GM15510 (cell line): ENCODE measurements around the gene NCK1.

Source experiments
- POLR2A ChIP-seq: IDR thresholded peaks from 3 replicates; pipeline ENCODE4 v1.6.1; 2011; ENCODE audit warnings: borderline replicate concordance; ENCODE audit not compliant: insufficient read length; ENCODE audit errors: extremely low read depth

Gene NCK1

GRCh38 chr3:136898954-136899353, 36.9 kb downstream of the NCK1 start:
- no peak for TF ChIP-seq POLR2A

GRCh38 chr3:136899622-136900158, 37.7 kb downstream of the NCK1 start:
- TF ChIP-seq POLR2A = no peak

GRCh38 chr3:136901391-136901790, 39.4 kb downstream of the NCK1 start:
- TF ChIP-seq POLR2A = no peak

- TF ChIP-seq POLR2A = no peak
Measured at GRCh38 chr3:136903899-136904298, 41.9 kb downstream of the NCK1 start.

- TF ChIP-seq POLR2A = no peak
Measured at GRCh38 chr3:136904746-136905145, 42.7 kb downstream of the NCK1 start.

- TF ChIP-seq POLR2A = no peak
Measured at GRCh38 chr3:136905549-136905948, 43.5 kb downstream of the NCK1 start.

- TF ChIP-seq POLR2A = no peak
Measured at GRCh38 chr3:136906725-136907124, 44.7 kb downstream of the NCK1 start.

- no peak for TF ChIP-seq POLR2A
Measured at GRCh38 chr3:136908297-136908696, 46.3 kb downstream of the NCK1 start.

GRCh38 chr3:136909187-136909586, 47.2 kb downstream of the NCK1 start:
- no peak for TF ChIP-seq POLR2A

GRCh38 chr3:136910697-136911096, 48.7 kb downstream of the NCK1 start:
- no peak for TF ChIP-seq POLR2A

GRCh38 chr3:136913168-136913567, 51.2 kb downstream of the NCK1 start:
- no peak for TF ChIP-seq POLR2A

- TF ChIP-seq POLR2A = no peak
Measured at GRCh38 chr3:136914739-136915138, 52.7 kb downstream of the NCK1 start.

- no peak for TF ChIP-seq POLR2A
Measured at GRCh38 chr3:136916223-136916622, 54.2 kb downstream of the NCK1 start.

- no peak for TF ChIP-seq POLR2A
Measured at GRCh38 chr3:136919799-136920580, 58.0 kb downstream of the NCK1 start.

- no peak for TF ChIP-seq POLR2A
Measured at GRCh38 chr3:136920904-136921611, 59.0 kb downstream of the NCK1 start.
